K562 (cell line): ENCODE measurements around the gene AREL1. TPM values are rescaled to one million over a fixed set of nuclear protein-coding genes. Genes with fewer than 3 reads are reported as not detected.

Source experiments
- ATAC-seq: fragments of 200-7000 bp; cut with Tn5 transposase; 3 replicates; pipeline ENCODE4 v1.9.1; 2020; ENCODE audit warnings: moderate library complexity
- BruUV-seq: library from RNA; stranded (reverse); fragments of 400-500 nt; replicated peaks from 2 replicates; lab custom pipeline; 2021; lab: Mats Ljungman, UMichigan
- CTCF ChIA-PET: fragments of 300-600 bp; formaldehyde crosslinking; extraction: SDS; loops from one replicate; lab custom pipeline; 2021; ENCODE audit warnings: low intra/inter-chr PET ratio; lab: Yijun Ruan, JAX
- POLR2A ChIA-PET: fragments of 300-600, 350-650 bp; sonication (Branson Sonifier 250); formaldehyde crosslinking; extraction: SDS; loops from one replicate; lab custom pipeline; 2021; ENCODE audit warnings: antibody characterized with exemption, inconsistent platforms; lab: Yijun Ruan, JAX
- DNase-seq, 4 experiments: peaks; one replicate each; pipeline versions ENCODE4 v3.0.0 to v3.0.0-alpha.2; 2011 to 2018; ENCODE audit warnings: low spot score in 3 of 4, mixed read lengths in 3 of 4; ENCODE audit errors: extremely low read depth in 1 of 4
- FAIRE-seq: peaks from 2 replicates; lab custom pipeline; 2011; peaks lifted over from hg19 to GRCh38; lab: Jason Lieb, UNC
- H2AFZ ChIP-seq: 2 replicates; pipeline ENCODE4 v1.6.0; 2011; ENCODE audit warnings: low read depth, low read length, control low read depth, inconsistent platforms
- H3K27ac ChIP-seq: fragments of 200-600 bp; 3 replicates; pipeline ENCODE4 v1.8.0; 2011; ENCODE audit warnings: low read depth, mild to moderate bottlenecking, control low read depth, inconsistent platforms, low read length, moderate library complexity, mixed read lengths; ENCODE audit errors: extremely low read depth
- H3K27me3 ChIP-seq, 2 experiments: fragments of 300-600 bp in 1 of 2; 2 replicates in 1 of 2; 3 replicates in 1 of 2; pipeline versions ENCODE4 v1.6.0 to v1.8.0; 2011; ENCODE audit warnings: inconsistent platforms in 2 of 2, low read length in 2 of 2, mild to moderate bottlenecking in 1 of 2, mixed read lengths in 1 of 2, moderate library complexity in 1 of 2; ENCODE audit not compliant: control insufficient read depth in 2 of 2, insufficient read depth in 2 of 2
- H3K36me3 ChIP-seq: fragments of 300-600 bp; 3 replicates; pipeline ENCODE4 v1.8.0; 2011; ENCODE audit warnings: mild to moderate bottlenecking, low read length, inconsistent platforms; ENCODE audit not compliant: control insufficient read depth, insufficient read depth
- H3K4me1 ChIP-seq, 2 experiments: fragments of 200-600 bp in 1 of 2; replicated peaks in 1 of 2; 2 replicates in 1 of 2; 3 replicates in 1 of 2; pipeline versions ENCODE4 v1.5.1 to v1.8.0; 2011; ENCODE audit warnings: inconsistent platforms in 2 of 2, low read length in 2 of 2, mild to moderate bottlenecking in 1 of 2, mixed read lengths in 1 of 2, moderate library complexity in 1 of 2; ENCODE audit not compliant: control insufficient read depth in 2 of 2, insufficient read depth in 2 of 2
- H3K4me2 ChIP-seq: 2 replicates; pipeline ENCODE4 v1.6.1; 2011; ENCODE audit warnings: low read length, control low read depth, inconsistent platforms, mixed read lengths; ENCODE audit not compliant: insufficient read depth
- H3K4me3 ChIP-seq: fragments of 200-600 bp; sonication (generic), shearing (Covaris generic); 2 replicates; pipeline ENCODE4 v1.5.1; 2016; ENCODE audit warnings: control low read depth, inconsistent platforms
- H3K79me2 ChIP-seq: fragments of 200-600 bp; 3 replicates; pipeline ENCODE4 v1.8.0; 2011; ENCODE audit warnings: low read length, inconsistent platforms; ENCODE audit not compliant: control insufficient read depth, insufficient read depth
- H3K9ac ChIP-seq, 2 experiments: 2 replicates each; pipeline versions ENCODE4 v1.6.0 to v1.6.1; 2011; ENCODE audit warnings: low read depth in 2 of 2, low read length in 2 of 2, control low read depth in 1 of 2, inconsistent platforms in 1 of 2, mild to moderate bottlenecking in 1 of 2, mixed read lengths in 1 of 2; ENCODE audit not compliant: insufficient read depth in 1 of 2
- H3K9me1 ChIP-seq: one replicate; pipeline ENCODE4 v1.6.0; 2011; ENCODE audit warnings: inconsistent platforms, mild to moderate bottlenecking, low read length, moderate library complexity; ENCODE audit not compliant: control insufficient read depth, insufficient read depth
- H3K9me3 ChIP-seq: replicated peaks from 2 replicates; pipeline ENCODE4 v1.5.1; 2011; ENCODE audit warnings: low read depth, low read length, inconsistent platforms; ENCODE audit not compliant: control insufficient read depth, insufficient read depth
- H4K20me1 ChIP-seq: replicated peaks from 2 replicates; pipeline ENCODE4 v1.6.1; 2011; ENCODE audit warnings: low read length, inconsistent platforms, mixed read lengths; ENCODE audit not compliant: control insufficient read depth, insufficient read depth
- ATF1 ChIP-seq, 2 experiments: fragments of 450-650 bp in 1 of 2; IDR thresholded peaks; 2 replicates each; pipeline ENCODE4 v1.6.1; 2016; ENCODE audit warnings: missing compliant biosample characterization in 1 of 2, missing genetic modification characterization in 1 of 2
- CBFA2T3 ChIP-seq: fragments of 450-650 bp; IDR thresholded peaks from 2 replicates; pipeline ENCODE4 v1.6.1; 2017
- KLF13 ChIP-seq: fragments of 450-650 bp; IDR thresholded peaks from 2 replicates; pipeline ENCODE4 v1.6.1; 2016; ENCODE audit warnings: missing genetic modification characterization, low read depth, mild to moderate bottlenecking, missing compliant biosample characterization, moderate library complexity, borderline replicate concordance
- NFIC ChIP-seq: fragments of 450-650 bp; IDR thresholded peaks from 2 replicates; pipeline ENCODE4 v1.6.1; 2017; ENCODE audit warnings: mild to moderate bottlenecking, inconsistent platforms
- PCBP1 ChIP-seq: fragments of 200-400 bp; formaldehyde crosslinking; IDR thresholded peaks from 2 replicates; pipeline ENCODE4 v1.6.1; 2018; ENCODE audit warnings: mild to moderate bottlenecking, low read depth, low read length; ENCODE audit not compliant: poor library complexity, severe bottlenecking
- PHTF2 ChIP-seq: fragments of 250-450 bp; sonication (Bioruptor Pico); IDR thresholded peaks from 2 replicates; pipeline ENCODE4 v1.5.0; 2021; ENCODE audit warnings: mild to moderate bottlenecking
- POLR2A ChIP-seq: fragments of 450-650 bp; conservative IDR thresholded peaks from 2 replicates; pipeline ENCODE4 v1.6.1; 2016
- RERE ChIP-seq: sonication (generic); formaldehyde crosslinking; IDR thresholded peaks from 2 replicates; pipeline ENCODE4 v1.8.0; 2023; ENCODE audit warnings: missing genetic modification reagents, mild to moderate bottlenecking, borderline replicate concordance
- STAT5B ChIP-seq: fragments of 250-450 bp; sonication (Bioruptor Pico); IDR thresholded peaks from 2 replicates; pipeline ENCODE4 v1.8.0; 2021; ENCODE audit warnings: mild to moderate bottlenecking, inconsistent platforms
- ZBED1 ChIP-seq: IDR thresholded peaks from 2 replicates; pipeline ENCODE4 v1.6.1; 2014
- WGBS: fragments of 100-300 bp; shearing (Covaris generic); methylation state at CpG from one replicate; pipeline ENCODE4 v1.1.6; 2016; ENCODE audit warnings: low coverage, mixed read lengths; ENCODE audit not compliant: insufficient coverage; ENCODE audit errors: missing lambda C conversion rate; 5-methylcytosine and 5-hydroxymethylcytosine counted together
- in situ Hi-C: fragments of 300-500 bp; cut with MboI; formaldehyde crosslinking; loops from 4 replicates; pipeline ENCODE4 v1.15.0; 2018; ENCODE audit warnings: inconsistent platforms, mixed read lengths
- intact Hi-C: fragments of 100-400 bp; cut with micrococcal nuclease; formaldehyde crosslinking; loops from 2 replicates; pipeline ENCODE4 v1.14.2; 2022
- polyA plus RNA-seq, 8 experiments: library from polyadenylated mRNA; depleted of rRNA in 4 of 8; stranded (reverse) in 5 of 8; unstranded in 3 of 8; fragments of >200 nt; fragmentation: Nextera tagmentation in 2 of 8; fragmentation: Illumina TruSeq in 1 of 8; extraction: Ambion mirVana in 2 of 8; extraction: Trizol in 1 of 8; gene quantifications; 2 replicates each; pipeline versions ENCODE4 v1.2.1 to v1.2.3, GENCODE V29; 2011 to 2014; ENCODE audit warnings: inconsistent platforms in 1 of 8, missing spikeins in 1 of 8
- total RNA-seq, 7 experiments: library from RNA; depleted of rRNA in 6 of 7; stranded (reverse); fragments of >200 nt in 6 of 7; fragmentation: Illumina TruSeq in 2 of 7; extraction: Trizol in 2 of 7; gene quantifications; 2 replicates each; pipeline versions ENCODE4 v1.2.1 to v1.2.3, GENCODE V29; 2011 to 2021; ENCODE audit warnings: low replicate concordance in 1 of 7
- TF ChIP-seq, protein P1 (sequence below): sonication (generic); formaldehyde crosslinking; IDR thresholded peaks from 2 replicates; pipeline ENCODE4 v1.8.1; 2022; ENCODE audit warnings: missing genetic modification reagents

The AREL1 gene
- total and polyA plus RNA-seq, 9 of the 15 experiments (the other 6 are each of a cell fraction or from before 2014, with no cell fraction given) = 6.0 to 24.8 (median 16.6) TPM

GRCh38 chr14:74638966-74639365 is 73.9 kb downstream of the AREL1 start:
- no peaks in the 10 kb centered on the region for H3K36me3 ChIP-seq
- intact Hi-C loops = no loop called here
- no peak overlapping the region for H3K27ac ChIP-seq
- ATAC-seq = no peak
- H3K79me2 ChIP-seq = no peaks in the 10 kb centered on the region
- no peak overlapping the region for H3K4me2 ChIP-seq
- no TSS peak for BruUV-seq
- no peak for DNase-seq
- TF ChIP-seq STAT5B (CRISPR knock-in tag) (no peak), ZBED1 (no peak), PCBP1 (no peak)
- TF ChIP-seq, all 486 proteins: peak for 0
- Histone ChIP-seq H2AFZ (no peak overlapping the region), H3K27me3 (peaks cover 10 to 29% of the 10 kb centered on the region in 2 experiments; a peak in 4 of 5 replicates), H3K9me3 (no peaks in the 10 kb centered on the region), H3K9ac (no peak overlapping the region), H3K4me3 (no peak overlapping the region), H4K20me1 (no peaks in the 10 kb centered on the region), H3K9me1 (no peaks in the 10 kb centered on the region), H3K4me1 (no peaks in the 10 kb centered on the region)
- WGBS = 0% methylated on average over 1 of the region's 1 CpG
- ChIA-PET POLR2A (interaction anchor here (1.4 to 1.7 kb wide), 2 partner anchors 10 to 11 kb away, joined by 5 to 6 read pairs; no protein-coding TSS in a partner anchor), CTCF (no interaction called here)
- FAIRE-seq = no peak
- in situ Hi-C loops = no loop called here

DNA sequence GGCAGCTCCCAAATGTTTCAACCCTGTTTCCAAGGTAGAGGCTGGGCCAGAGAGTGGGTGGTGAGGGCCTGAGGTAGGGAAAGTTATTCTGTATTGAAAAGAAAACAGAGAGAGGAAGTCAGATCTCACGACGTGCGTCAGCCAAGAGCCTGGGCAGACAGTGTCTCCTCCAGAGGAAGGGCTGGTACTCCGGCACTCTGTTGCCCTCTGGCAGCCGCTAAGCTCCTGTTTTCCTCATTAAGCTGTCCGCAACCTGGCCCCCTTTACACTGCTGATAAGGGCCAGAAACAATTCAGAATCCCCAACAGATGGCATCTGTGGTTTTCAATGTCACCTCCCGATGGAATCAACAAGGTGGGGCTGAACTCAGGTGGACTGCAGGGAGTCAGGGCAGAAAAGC is 74.8 kb downstream of the AREL1 start:
- Histone ChIP-seq H3K4me2 (no peak overlapping the region), H2AFZ (no peak overlapping the region), H3K4me3 (no peak overlapping the region), H3K79me2 (no peaks in the 10 kb centered on the region), H3K36me3 (no peaks in the 10 kb centered on the region), H4K20me1 (no peaks in the 10 kb centered on the region), H3K9me3 (no peaks in the 10 kb centered on the region), H3K27me3 (peaks cover 10 to 33% of the 10 kb centered on the region in 2 experiments; a peak in 4 of 5 replicates), H3K9me1 (no peaks in the 10 kb centered on the region), H3K4me1 (no peaks in the 10 kb centered on the region), H3K27ac (no peak overlapping the region), H3K9ac (no peak overlapping the region)
- 0% methylated on average over 1 of the region's 7 CpGs for WGBS
- in situ Hi-C loops = no loop called here
- no TSS peak for BruUV-seq
- CTCF ChIA-PET = no interaction called here
- DNase-seq (no peak), ATAC-seq (no peak), FAIRE-seq (no peak)
- intact Hi-C loops = no loop called here
- POLR2A ChIA-PET = interaction anchor here (1.0 to 1.7 kb wide), 3 partner anchors 10 to 20 kb away, joined by 3 to 6 read pairs (median 4); no protein-coding TSS in a partner anchor
- TF ChIP-seq KLF13 (tag) (no peak), ATF1 (CRISPR knock-in tag; IDR thresholded peaks at IDR 0.05) (no peak), ATF1 (tag; IDR thresholded peaks at IDR 0.05) (no peak), CBFA2T3 (no peak), POLR2A (no peak), PHTF2 (CRISPR knock-in tag) (no peak), RERE (no peak), NFIC (no peak)
- TF ChIP-seq, protein P1, sequence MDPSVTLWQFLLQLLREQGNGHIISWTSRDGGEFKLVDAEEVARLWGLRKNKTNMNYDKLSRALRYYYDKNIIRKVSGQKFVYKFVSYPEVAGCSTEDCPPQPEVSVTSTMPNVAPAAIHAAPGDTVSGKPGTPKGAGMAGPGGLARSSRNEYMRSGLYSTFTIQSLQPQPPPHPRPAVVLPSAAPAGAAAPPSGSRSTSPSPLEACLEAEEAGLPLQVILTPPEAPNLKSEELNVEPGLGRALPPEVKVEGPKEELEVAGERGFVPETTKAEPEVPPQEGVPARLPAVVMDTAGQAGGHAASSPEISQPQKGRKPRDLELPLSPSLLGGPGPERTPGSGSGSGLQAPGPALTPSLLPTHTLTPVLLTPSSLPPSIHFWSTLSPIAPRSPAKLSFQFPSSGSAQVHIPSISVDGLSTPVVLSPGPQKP (CRISPR knock-in tag) = no peak
